Sigmoid colon (tissue), 7 donors: Measurements from ENCODE around the gene BBS5. TPM values are rescaled to one million over a fixed set of nuclear protein-coding genes. Genes with fewer than 3 reads are reported as not detected.
"Not testable (repeated sequence)": the region's sequence is repeated elsewhere in the genome, so short reads cannot be mapped to it uniquely, and the experiment has no call there.

Source experiments
- DNase-seq: peaks from one replicate; pipeline ENCODE4 v3.0.0-alpha.2; 2019
- H3K27ac ChIP-seq, 4 donors: fragments of 200-600 bp; sonication (generic); one replicate each; pipeline ENCODE4 v1.5.1; 2016 to 2019; ENCODE audit warnings: mild to moderate bottlenecking in 1 of 4
- H3K27me3 ChIP-seq, 3 donors: fragments of 200-600 bp; sonication (generic); one replicate each; pipeline ENCODE4 v1.5.1; 2019; ENCODE audit warnings: mild to moderate bottlenecking in 1 of 3
- H3K36me3 ChIP-seq, 4 donors: fragments of 200-600 bp; sonication (generic); one replicate each; pipeline ENCODE4 v1.5.1; 2016 to 2019
- H3K4me1 ChIP-seq, 4 donors: fragments of 200-600 bp; sonication (generic); one replicate each; pipeline ENCODE4 v1.5.1; 2017 to 2019
- H3K4me3 ChIP-seq, 4 donors: fragments of 200-600 bp; sonication (generic); one replicate each; pipeline ENCODE4 v1.5.1; 2017 to 2019; ENCODE audit warnings: mild to moderate bottlenecking in 2 of 4, moderate library complexity in 1 of 4
- H3K9me3 ChIP-seq, 4 donors: fragments of 200-600 bp in 3 of 4; sonication (generic) in 3 of 4; one replicate each; pipeline versions ENCODE4 v1.5.1 to v1.6.1; 2013 to 2019
- CTCF ChIP-seq, 4 experiments: fragments of 450-650 bp in 3 of 4; fragments of 200-600 bp in 1 of 4; IDR thresholded peaks; one replicate each; pipeline ENCODE4 v1.5.1; 2016 to 2019; ENCODE audit warnings: antibody characterized with exemption in 4 of 4, mild to moderate bottlenecking in 3 of 4, moderate library complexity in 2 of 4
- EP300 ChIP-seq, 4 donors: sonication (generic); formaldehyde crosslinking; IDR thresholded peaks; one replicate each; pipeline ENCODE4 v1.6.1; 2017; ENCODE audit warnings: antibody characterized with exemption in 4 of 4
- POLR2A ChIP-seq, 2 donors: fragments of 450-650 bp; IDR thresholded peaks; one replicate each; pipeline ENCODE4 v1.6.1; 2016; ENCODE audit warnings: antibody characterized with exemption in 2 of 2, mild to moderate bottlenecking in 2 of 2, moderate library complexity in 2 of 2
- POLR2AphosphoS5 ChIP-seq, 4 donors: sonication (generic); formaldehyde crosslinking; IDR thresholded peaks; one replicate each; pipeline ENCODE4 v1.6.1; 2017; ENCODE audit warnings: antibody characterized with exemption in 4 of 4
- WGBS, 2 donors: extraction: QIAGEN DNeasy Blood & Tissue Kit; methylation state at CpG; one replicate each; pipeline ENCODE4 v1.1.7; 2013; 5-methylcytosine and 5-hydroxymethylcytosine counted together
- intact Hi-C: fragments of 100-400 bp; cut with DNase I; formaldehyde crosslinking; loops from one replicate; pipeline ENCODE4 v1.15.1; 2023
- polyA plus RNA-seq, 3 donors: library from polyadenylated mRNA; stranded (reverse); fragments of 200-250 nt; gene quantifications; one replicate each; pipeline ENCODE4 v1.2.3, GENCODE V29; 2013
- total RNA-seq, 4 donors: library from RNA; depleted of rRNA; stranded (reverse); fragments of >200 nt; gene quantifications; one replicate each; pipeline ENCODE4 v1.1.0, GENCODE V29; 2016
- donor health status: healthy with polysubstance abuse.
- donor health status: Bipolar disorder and iron deficiency.
- donor health status: healthy.

BBS5 gene
- total and polyA plus RNA-seq, 7 donors = 0.92 to 9.5 (median 8.2) TPM

GRCh38 chr2:169512525-169512924, 33.2 kb downstream of the BBS5 start:
- no peak overlapping the region for H3K27ac ChIP-seq
- intact Hi-C loops = no loop called here
- 48 to 76% methylated on average over 2 of the region's 2 CpGs for WGBS, 2 donors

GRCh38 chr2:169513094-169513493, 33.8 kb downstream of the BBS5 start:
- H3K27me3 ChIP-seq = no peaks in the 10 kb centered on the region
- 97 to 98% methylated on average over 1 of the region's 1 CpG for WGBS, 2 donors
- H3K36me3 ChIP-seq = no peaks in the 10 kb centered on the region
- no peak for DNase-seq
- peaks cover 0 to 29% (median 13%) of the 10 kb centered on the region in 4 donors for H3K4me1 ChIP-seq
- H3K4me3 ChIP-seq = no peak overlapping the region
- intact Hi-C loops = no loop called here
- TF ChIP-seq EP300 (IDR thresholded peaks at IDR 0.05) (no peak), CTCF (IDR thresholded peaks at IDR 0.05) (no peak), POLR2A (IDR thresholded peaks at IDR 0.05) (no peak), POLR2AphosphoS5 (IDR thresholded peaks at IDR 0.05) (no peak)
- H3K27ac ChIP-seq = no peak overlapping the region
- no peaks in the 10 kb centered on the region for H3K9me3 ChIP-seq

More at GRCh38 chr2:169512525-169512924, 33.2 kb downstream of the BBS5 start:
- TF ChIP-seq POLR2A (IDR thresholded peaks at IDR 0.05) (no peak), EP300 (IDR thresholded peaks at IDR 0.05) (no peak), CTCF (IDR thresholded peaks at IDR 0.05) (no peak), POLR2AphosphoS5 (IDR thresholded peaks at IDR 0.05) (no peak)
- no peaks in the 10 kb centered on the region for H3K27me3 ChIP-seq
- H3K36me3 ChIP-seq = no peaks in the 10 kb centered on the region
- no peaks in the 10 kb centered on the region for H3K9me3 ChIP-seq
- peaks cover 0 to 29% (median 13%) of the 10 kb centered on the region in 4 donors for H3K4me1 ChIP-seq
- H3K4me3 ChIP-seq = no peak overlapping the region
- DNase-seq = no peak

GRCh38 chr2:169513926-169514325, 34.6 kb downstream of the BBS5 start:
- intact Hi-C loops = no loop called here
- Histone ChIP-seq H3K9me3 (no peaks in the 10 kb centered on the region), H3K4me1 (peaks cover 0 to 28% (median 13%) of the 10 kb centered on the region in 4 donors), H3K27me3 (no peaks in the 10 kb centered on the region), H3K36me3 (peaks cover 0 to 3% (median 1%) of the 10 kb centered on the region in 4 donors), H3K27ac (no peak overlapping the region), H3K4me3 (no peak overlapping the region)
- no peak for TF ChIP-seq CTCF (IDR thresholded peaks at IDR 0.05)
- no peak for TF ChIP-seq POLR2A (IDR thresholded peaks at IDR 0.05)
- no peak for TF ChIP-seq POLR2AphosphoS5 (IDR thresholded peaks at IDR 0.05)
- TF ChIP-seq EP300 (IDR thresholded peaks at IDR 0.05) = no peak
- DNase-seq = no peak
- 84 to 86% methylated on average over 3 of the region's 3 CpGs for WGBS, 2 donors

GRCh38 chr2:169514758-169515157, 35.5 kb downstream of the BBS5 start:
- H3K36me3 ChIP-seq, H3K27ac ChIP-seq, intact Hi-C loops, H3K4me3 ChIP-seq, H3K27me3 ChIP-seq, H3K9me3 ChIP-seq, DNase-seq: not testable (repeated sequence)
- WGBS, 2 donors = 87 to 90% methylated on average over 7 of the region's 7 CpGs
- H3K4me1 ChIP-seq = peaks cover 0 to 19% (median 6%) of the 10 kb centered on the region in 4 donors

GRCh38 chr2:169516488-169516995, 37.2 kb downstream of the BBS5 start:
- H3K27me3 ChIP-seq, H3K4me3 ChIP-seq, H3K27ac ChIP-seq, H3K9me3 ChIP-seq, DNase-seq, H3K36me3 ChIP-seq, intact Hi-C loops: not testable (repeated sequence)
- 96% methylated on average over 10 of the region's 10 CpGs for WGBS, 2 donors
- H3K4me1 ChIP-seq = peaks cover 0 to 12% (median 5%) of the 10 kb centered on the region in 4 donors

- Histone ChIP-seq H3K36me3 (peaks cover 0 to 7% (median 1%) of the 10 kb centered on the region in 4 donors), H3K4me1 (no peaks in the 10 kb centered on the region), H3K27ac (no peak overlapping the region), H3K4me3 (no peak overlapping the region), H3K27me3 (no peaks in the 10 kb centered on the region), H3K9me3 (no peaks in the 10 kb centered on the region)
- intact Hi-C loops = loop anchor here (10.0 kb wide), 1 partner anchor 404 kb away; no protein-coding TSS in a partner anchor
- no peak for DNase-seq
- no peak for TF ChIP-seq CTCF (IDR thresholded peaks at IDR 0.05)
- TF ChIP-seq POLR2A (IDR thresholded peaks at IDR 0.05) = no peak
- TF ChIP-seq EP300 (IDR thresholded peaks at IDR 0.05) = no peak
- TF ChIP-seq POLR2AphosphoS5 (IDR thresholded peaks at IDR 0.05) = no peak
Observed at GRCh38 chr2:169520896-169521295, 41.6 kb downstream of the BBS5 start.
